ENCODE results near the gene CCDC28B. TPM values are rescaled to one million over a fixed set of nuclear protein-coding genes. Genes with fewer than 3 reads are reported as not detected.
"Not testable (repeated sequence)": the region's sequence is repeated elsewhere in the genome, so short reads cannot be mapped to it uniquely, and the experiment has no call there.

CCDC28B gene
- 10 to 100 TPM; 12.4 to 13.6 TPM for total RNA-seq

- peaks cover 10% of the 10 kb centered on the region for H3K36me3 Mint-ChIP-seq
- peak; percentile 55 to 67 for ATAC-seq
- no peaks in the 10 kb centered on the region for H3K27me3 Mint-ChIP-seq
- no peaks in the 10 kb centered on the region for H3K9me3 Mint-ChIP-seq
- peak within 1 kb of the TSS; percentile 95 for H3K4me3 Mint-ChIP-seq
- peaks cover 39 to 45% of the 10 kb centered on the region in 2 donors for H3K4me1 Mint-ChIP-seq (ENCODE audit: low read depth in 2 of 2)
- peak within 1 kb of the TSS; percentile 92 to 94 for H3K27ac Mint-ChIP-seq
- DNase-seq (ENCODE audit: low spot score) = peak; percentile 72
Observed at GRCh38 chr1:32200226-32201010, at the start of gene CCDC28B. Gene CCDC28B (plus strand): TSS chr1:32200595. CDS start chr1:32201936, 1,341 bp downstream.

- H3K27me3 Mint-ChIP-seq = no peaks in the 10 kb centered on the region
- ATAC-seq (no peak), DNase-seq (ENCODE audit: low spot score) (no peak)
- H3K4me3 Mint-ChIP-seq = no peak overlapping the region
- no peak overlapping the region for H3K27ac Mint-ChIP-seq
- peaks cover 12% of the 10 kb centered on the region for H3K36me3 Mint-ChIP-seq
- H3K4me1 Mint-ChIP-seq (ENCODE audit: low read depth in 2 of 2) = peaks cover 19 to 21% of the 10 kb centered on the region in 2 donors
- H3K9me3 Mint-ChIP-seq = no peaks in the 10 kb centered on the region
Observed at GRCh38 chr1:32150847-32151246, 49.5 kb upstream of the CCDC28B start.

DNA sequence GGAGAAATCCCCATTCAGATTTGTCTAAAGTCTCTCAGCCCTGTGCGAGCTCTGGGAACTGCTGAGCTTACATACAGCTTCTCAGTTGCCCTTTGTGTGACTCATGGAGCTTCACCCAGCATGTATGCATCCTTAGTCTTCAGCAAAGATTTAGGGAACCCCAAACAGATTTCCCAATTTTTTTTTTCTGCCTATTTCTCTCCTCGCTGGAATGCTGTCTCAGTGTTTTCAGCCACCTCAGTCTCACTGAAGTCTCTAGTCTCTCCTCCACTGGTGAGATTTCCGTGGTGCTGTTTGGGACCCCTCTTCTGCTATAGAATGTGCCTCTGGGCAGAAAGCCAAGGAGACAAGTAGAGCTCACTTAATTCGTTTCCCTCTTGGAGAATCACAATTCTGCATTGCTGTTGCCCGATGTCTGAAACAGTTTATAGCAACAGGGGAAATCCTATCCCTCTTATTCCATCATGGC lies 49.0 kb upstream of the CCDC28B start:
- no peaks in the 10 kb centered on the region for H3K27me3 Mint-ChIP-seq
- ATAC-seq (no peak), DNase-seq (ENCODE audit: low spot score) (no peak)
- H3K27ac Mint-ChIP-seq = no peak overlapping the region
- peaks cover 18% of the 10 kb centered on the region for H3K36me3 Mint-ChIP-seq
- peaks cover 16% of the 10 kb centered on the region in 2 donors for H3K4me1 Mint-ChIP-seq (ENCODE audit: low read depth in 2 of 2)
- H3K9me3 Mint-ChIP-seq = no peaks in the 10 kb centered on the region
- no peak overlapping the region for H3K4me3 Mint-ChIP-seq

DNA sequence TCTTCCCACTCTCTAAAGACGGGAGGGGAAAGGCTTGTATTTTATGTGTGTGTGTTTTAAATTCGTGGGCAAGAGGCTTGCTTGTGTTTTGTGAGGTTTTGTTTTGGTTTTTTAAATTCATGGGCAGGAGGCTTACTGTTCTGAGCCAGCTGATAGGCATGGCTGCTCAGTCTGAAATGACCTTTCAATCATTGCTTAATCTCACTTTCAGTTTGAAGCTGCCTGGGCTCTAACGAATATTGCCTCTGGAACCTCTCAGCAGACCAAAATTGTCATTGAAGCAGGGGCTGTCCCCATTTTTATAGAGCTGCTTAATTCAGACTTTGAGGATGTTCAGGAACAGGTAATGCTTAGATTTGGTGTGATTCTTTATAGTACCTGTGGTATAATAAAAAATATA lies 41.2 kb upstream of the CCDC28B start:
- Mint-ChIP-seq H3K4me1 (ENCODE audit: low read depth in 2 of 2) (peaks cover 0 to 7% of the 10 kb centered on the region in 2 donors), H3K4me3 (no peak overlapping the region), H3K27me3 (no peaks in the 10 kb centered on the region), H3K36me3 (peaks cover 34% of the 10 kb centered on the region), H3K27ac (peak overlapping the region in 1 of 2 donors; percentile 45), H3K9me3 (no peaks in the 10 kb centered on the region)
- no peak for DNase-seq (ENCODE audit: low spot score)
- ATAC-seq = no peak

DNA sequence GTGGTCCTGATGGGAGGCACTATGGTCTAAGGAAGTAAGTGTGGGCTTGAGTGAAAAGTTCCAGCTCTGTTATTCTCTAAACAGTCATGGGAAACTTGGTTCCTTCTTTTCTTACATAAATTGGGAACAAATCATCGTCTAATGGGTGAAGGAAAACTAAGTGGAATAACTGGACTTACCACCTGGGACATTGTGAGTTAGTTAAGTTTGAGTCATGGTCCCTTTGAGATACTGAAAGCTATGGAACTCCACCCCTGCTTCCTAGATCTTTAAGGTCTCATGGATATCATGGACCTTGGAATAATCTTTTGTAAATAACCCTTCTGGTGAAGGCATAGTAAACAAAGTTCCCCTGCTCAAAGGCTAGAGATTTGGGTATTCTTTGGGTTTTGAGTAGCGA lies 37.0 kb upstream of the CCDC28B start:
- Mint-ChIP-seq H3K4me3 (no peak overlapping the region), H3K27me3 (no peaks in the 10 kb centered on the region), H3K27ac (no peak overlapping the region), H3K36me3 (peaks cover 20% of the 10 kb centered on the region), H3K9me3 (no peaks in the 10 kb centered on the region), H3K4me1 (ENCODE audit: low read depth in 2 of 2) (peaks cover 0 to 3% of the 10 kb centered on the region in 2 donors)
- no peak for DNase-seq (ENCODE audit: low spot score)
- no peak for ATAC-seq

- peaks cover 23% of the 10 kb centered on the region for H3K36me3 Mint-ChIP-seq
Observed at GRCh38 chr1:32165633-32166032, 34.8 kb upstream of the CCDC28B start.

DNA sequence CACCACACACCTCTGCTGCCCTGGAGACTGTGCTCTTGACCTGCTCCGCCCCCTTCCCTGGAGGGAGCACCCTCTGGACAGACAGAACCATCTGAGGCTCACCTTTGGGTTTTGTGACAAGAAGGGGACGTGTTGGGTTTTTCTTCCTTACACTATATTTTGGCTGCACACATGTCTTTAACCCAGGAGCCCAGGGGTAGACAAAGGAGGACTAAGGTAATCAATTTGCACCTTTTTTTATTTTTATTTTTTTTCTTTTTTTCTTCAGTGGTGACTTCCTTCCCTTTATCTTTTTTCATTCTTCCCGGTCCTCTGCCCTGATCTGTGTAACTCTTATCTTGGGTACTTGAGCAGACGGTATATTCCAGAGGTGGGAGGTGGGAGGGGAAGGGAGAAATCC lies 29.4 kb upstream of the CCDC28B start:
- Mint-ChIP-seq H3K27ac (no peak overlapping the region), H3K9me3 (no peaks in the 10 kb centered on the region), H3K4me1 (ENCODE audit: low read depth in 2 of 2) (peaks cover 0 to 4% of the 10 kb centered on the region in 2 donors), H3K36me3 (peaks cover 15% of the 10 kb centered on the region), H3K4me3 (no peak overlapping the region), H3K27me3 (no peaks in the 10 kb centered on the region)
- ATAC-seq (no peak), DNase-seq (ENCODE audit: low spot score) (no peak)

More at GRCh38 chr1:32165633-32166032, 34.8 kb upstream of the CCDC28B start:
- H3K4me1 Mint-ChIP-seq (ENCODE audit: low read depth in 2 of 2); H3K27me3 Mint-ChIP-seq; H3K27ac Mint-ChIP-seq; H3K9me3 Mint-ChIP-seq; ATAC-seq; H3K4me3 Mint-ChIP-seq; DNase-seq (ENCODE audit: low spot score): not testable (repeated sequence)

- H3K36me3 Mint-ChIP-seq = peaks cover 15% of the 10 kb centered on the region
Observed at GRCh38 chr1:32172621-32173245, 27.7 kb upstream of the CCDC28B start.

DNA sequence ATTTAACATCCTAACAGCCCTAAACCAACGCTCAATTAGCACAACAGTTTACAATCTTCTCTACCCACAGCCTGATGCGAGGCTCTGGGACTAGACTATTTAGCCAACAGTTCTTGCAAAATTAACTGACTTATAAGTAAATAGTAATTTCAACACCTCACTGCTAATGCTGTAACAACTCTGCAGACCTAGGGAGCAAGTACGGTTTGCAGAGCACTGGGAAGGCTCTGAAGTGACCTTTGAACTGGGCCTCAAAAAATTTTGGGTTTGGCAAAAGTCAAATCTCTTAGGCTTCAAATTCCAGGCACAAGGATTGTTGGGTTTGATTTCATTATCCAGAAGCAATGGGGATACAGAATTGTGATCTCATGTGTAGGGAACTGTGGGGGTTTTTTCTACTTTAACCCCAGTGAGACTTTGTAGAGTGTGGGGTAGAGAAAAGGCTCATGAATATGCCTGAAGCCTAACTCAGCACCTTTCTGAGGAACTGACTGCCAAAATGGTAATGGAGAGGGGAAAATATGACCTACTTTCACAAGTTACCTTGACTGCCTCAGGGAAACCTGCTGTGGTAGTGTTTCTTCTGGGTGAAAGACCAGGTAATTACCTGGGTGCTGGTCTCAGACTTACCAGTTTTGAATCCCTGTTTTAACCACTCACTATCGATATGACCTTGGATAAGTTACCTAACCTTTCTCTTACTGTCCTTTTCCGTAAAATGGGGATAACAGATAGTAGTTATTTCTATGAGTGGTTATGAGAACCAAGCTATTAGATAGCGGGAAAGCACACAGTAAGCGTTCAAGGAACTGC lies 21.8 kb upstream of the CCDC28B start:
- H3K27me3 Mint-ChIP-seq = no peaks in the 10 kb centered on the region
- H3K9me3 Mint-ChIP-seq = no peaks in the 10 kb centered on the region
- H3K4me1 Mint-ChIP-seq (ENCODE audit: low read depth in 2 of 2) = peaks cover 28 to 33% of the 10 kb centered on the region in 2 donors
- H3K36me3 Mint-ChIP-seq = peaks cover 17% of the 10 kb centered on the region
- peak overlapping the region; percentile 98 to 99 for H3K27ac Mint-ChIP-seq
- H3K4me3 Mint-ChIP-seq = peak overlapping the region; percentile 88
- ATAC-seq (no peak), DNase-seq (ENCODE audit: low spot score) (no peak)

More at GRCh38 chr1:32172621-32173245, 27.7 kb upstream of the CCDC28B start:
- H3K9me3 Mint-ChIP-seq = no peaks in the 10 kb centered on the region
- H3K27ac Mint-ChIP-seq = no peak overlapping the region
- H3K4me3 Mint-ChIP-seq = no peak overlapping the region
- H3K4me1 Mint-ChIP-seq (ENCODE audit: low read depth in 2 of 2) = peaks cover 0 to 5% of the 10 kb centered on the region in 2 donors
- no peaks in the 10 kb centered on the region for H3K27me3 Mint-ChIP-seq
- ATAC-seq = no peak
- no peak for DNase-seq (ENCODE audit: low spot score)

GRCh38 chr1:32179193-32179442 lies 21.3 kb upstream of the CCDC28B start:
- Mint-ChIP-seq H3K9me3 (no peaks in the 10 kb centered on the region), H3K27me3 (no peaks in the 10 kb centered on the region), H3K27ac (peak overlapping the region; percentile 98 to 99), H3K36me3 (peaks cover 20% of the 10 kb centered on the region), H3K4me1 (ENCODE audit: low read depth in 2 of 2) (peaks cover 32 to 37% of the 10 kb centered on the region in 2 donors), H3K4me3 (peak overlapping the region; percentile 88)
- no peak for DNase-seq (ENCODE audit: low spot score)
- no peak for ATAC-seq

GRCh38 chr1:32179443-32180185 lies 20.8 kb upstream of the CCDC28B start, which contains the start of gene TXLNA:
Gene TXLNA (plus strand): TSS chr1:32179675. CDS start chr1:32180346, 671 bp downstream.
- Mint-ChIP-seq H3K9me3 (no peaks in the 10 kb centered on the region), H3K4me1 (ENCODE audit: low read depth in 2 of 2) (peaks cover 37 to 42% of the 10 kb centered on the region in 2 donors), H3K36me3 (peaks cover 25% of the 10 kb centered on the region), H3K4me3 (peak within 1 kb of the TSS; percentile 88), H3K27ac (peak within 1 kb of the TSS; percentile 98 to 99), H3K27me3 (no peaks in the 10 kb centered on the region)
- peak; percentile 93 to 95 for ATAC-seq
- peak; percentile 97 for DNase-seq (ENCODE audit: low spot score)

DNA sequence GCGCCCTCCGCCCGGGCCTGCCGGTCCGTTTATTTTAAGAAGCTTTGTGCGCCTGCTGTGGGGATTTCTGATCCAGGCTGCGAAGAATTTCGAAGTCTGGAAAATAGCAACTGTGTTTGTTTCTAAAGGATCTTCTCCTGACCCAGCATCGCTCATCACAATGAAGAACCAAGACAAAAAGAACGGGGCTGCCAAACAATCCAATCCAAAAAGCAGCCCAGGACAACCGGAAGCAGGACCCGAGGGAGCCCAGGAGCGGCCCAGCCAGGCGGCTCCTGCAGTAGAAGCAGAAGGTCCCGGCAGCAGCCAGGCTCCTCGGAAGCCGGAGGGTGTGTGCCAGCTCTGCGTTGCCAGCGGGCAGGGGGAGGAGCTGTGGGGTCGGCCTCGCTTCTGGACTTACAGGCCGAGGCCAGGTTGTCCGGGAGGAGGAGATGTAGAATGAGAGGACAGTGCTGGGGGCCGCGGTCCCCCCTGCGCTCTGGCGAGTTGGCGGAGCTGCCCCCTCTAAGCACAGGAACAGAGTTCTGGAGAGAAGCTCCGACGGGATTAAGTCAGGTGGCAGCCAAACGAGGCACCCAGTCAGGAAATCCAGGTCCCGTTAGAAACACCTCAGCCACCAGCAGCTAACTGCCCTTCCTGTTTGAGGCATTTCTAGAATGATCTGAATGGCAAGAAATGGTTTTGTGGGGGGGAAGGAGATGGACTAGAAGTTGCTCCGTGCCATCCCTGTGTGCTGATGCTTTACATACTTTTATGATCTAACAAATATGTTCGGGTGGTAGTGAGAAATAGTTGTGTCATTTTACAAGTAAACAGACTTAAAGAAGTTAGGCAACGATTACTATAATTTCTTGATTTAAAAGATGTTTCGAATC lies 20.0 kb upstream of the CCDC28B start:
- Mint-ChIP-seq H3K27ac (peak overlapping the region; percentile 98 to 99), H3K27me3 (no peaks in the 10 kb centered on the region), H3K4me1 (ENCODE audit: low read depth in 2 of 2) (peaks cover 41 to 46% of the 10 kb centered on the region in 2 donors), H3K36me3 (peaks cover 31% of the 10 kb centered on the region), H3K9me3 (no peaks in the 10 kb centered on the region), H3K4me3 (peak overlapping the region; percentile 88)
- DNase-seq (ENCODE audit: low spot score) (no peak), ATAC-seq (peak; percentile 3 to 43)
